OCI-LY3 (cell line): ENCODE results near the gene MED26.
A peak's percentile ranks its signal among the peaks of the same experiment; 100 is the strongest.
"Not testable (repeated sequence)": the region's sequence is repeated elsewhere in the genome, so short reads cannot be mapped to it uniquely, and the experiment has no call there.

Experiments used
- H2AFZ ChIP-seq: fragments of 200-600, 300-600 bp; shearing (Covaris generic); 2 replicates; pipeline ENCODE4 v1.6.0; 2014; ENCODE audit warnings: antibody characterized with exemption, low read depth, low read length
- H3K27ac ChIP-seq: fragments of 200-600, 300-600 bp; sonication (generic); 2 replicates; pipeline ENCODE4 v1.5.1; 2014; ENCODE audit warnings: mild to moderate bottlenecking, low read length, moderate library complexity, mixed read lengths
- H3K27me3 ChIP-seq: fragments of 200-600, 300-600 bp; sonication (generic); 2 replicates; pipeline ENCODE4 v1.6.1; 2014; ENCODE audit warnings: low read depth, low read length, mixed read lengths
- H3K36me3 ChIP-seq: fragments of 200-600, 300-600 bp; sonication (generic); replicated peaks from 2 replicates; pipeline ENCODE3; 2014; ENCODE audit warnings: low read depth, low read length, mixed read lengths
- H3K4me1 ChIP-seq: fragments of 300-600, 200-600 bp; sonication (generic); 2 replicates; pipeline ENCODE4 v1.6.1; 2014; ENCODE audit warnings: low read length, mixed read lengths
- H3K4me2 ChIP-seq: fragments of 200-600, 300-600 bp; sonication (generic); 2 replicates; pipeline ENCODE4 v1.6.1; 2014; ENCODE audit warnings: low read length, mixed read lengths
- H3K4me3 ChIP-seq: fragments of 300-600, 200-600 bp; sonication (generic); 2 replicates; pipeline ENCODE4 v1.5.1; 2014; ENCODE audit warnings: antibody characterized with exemption, mild to moderate bottlenecking, low read length, moderate library complexity
- H3K79me2 ChIP-seq: fragments of 300-600, 200-600 bp; shearing (Covaris generic); 2 replicates; pipeline ENCODE4 v1.6.1; 2014; ENCODE audit warnings: mild to moderate bottlenecking, low read length, mixed read lengths
- H3K9ac ChIP-seq: fragments of 300-600, 200-600 bp; shearing (Covaris generic); 2 replicates; pipeline ENCODE4 v1.6.0; 2014; ENCODE audit warnings: mild to moderate bottlenecking, low read length, moderate library complexity
- H3K9me3 ChIP-seq: fragments of 200-600, 300-600 bp; shearing (Covaris generic); 2 replicates; pipeline ENCODE4 v1.6.1; 2014; ENCODE audit warnings: low read length, mixed read lengths; ENCODE audit not compliant: insufficient read depth
- H4K20me1 ChIP-seq: fragments of 200-600, 300-600 bp; sonication (generic); 2 replicates; pipeline ENCODE4 v1.6.1; 2016; ENCODE audit warnings: low read length, mixed read lengths; ENCODE audit not compliant: insufficient read depth
- CTCF ChIP-seq: fragments of 200-600, 300-600 bp; sonication (generic); IDR thresholded peaks from 2 replicates; pipeline ENCODE4 v1.5.1; 2014; ENCODE audit warnings: antibody characterized with exemption, low read length, low read depth
- EZH2phosphoT487 ChIP-seq: fragments of 200-600 bp; shearing (Covaris generic); IDR thresholded peaks from 2 replicates; pipeline ENCODE4 v1.6.1; 2018; ENCODE audit warnings: antibody characterized with exemption, mixed run types, low read depth

Gene MED26

GRCh38 chr19:16554776-16555175, 73.2 kb downstream of the MED26 start:
- Histone ChIP-seq H3K4me2 (no peak overlapping the region), H3K9me3 (no peaks in the 10 kb centered on the region), H3K4me1 (no peaks in the 10 kb centered on the region), H3K9ac (no peak overlapping the region), H3K4me3 (no peak overlapping the region), H3K27me3 (no peaks in the 10 kb centered on the region), H3K27ac (no peak overlapping the region), H3K79me2 (no peaks in the 10 kb centered on the region), H2AFZ (no peak overlapping the region), H3K36me3 (peaks cover 41% of the 10 kb centered on the region), H4K20me1 (no peaks in the 10 kb centered on the region)
- no peak for TF ChIP-seq EZH2phosphoT487
- TF ChIP-seq CTCF: no peak

GRCh38 chr19:16551902-16552301, 76.1 kb downstream of the MED26 start:
- not testable (repeated sequence) for H3K9ac ChIP-seq, H3K79me2 ChIP-seq, H4K20me1 ChIP-seq, H3K27ac ChIP-seq, H3K4me1 ChIP-seq, H2AFZ ChIP-seq, H3K27me3 ChIP-seq, H3K9me3 ChIP-seq, H3K4me2 ChIP-seq, H3K4me3 ChIP-seq
- H3K36me3 ChIP-seq: peaks cover 33% of the 10 kb centered on the region

GRCh38 chr19:16548956-16549355, 79.0 kb downstream of the MED26 start:
- Histone ChIP-seq H3K79me2 (peaks cover 10% of the 10 kb centered on the region), H3K4me2 (no peak overlapping the region), H2AFZ (no peak overlapping the region), H4K20me1 (no peaks in the 10 kb centered on the region), H3K4me1 (peaks cover under 1% of the 10 kb centered on the region), H3K9me3 (no peaks in the 10 kb centered on the region), H3K9ac (no peak overlapping the region), H3K27me3 (no peaks in the 10 kb centered on the region), H3K27ac (no peak overlapping the region), H3K4me3 (no peak overlapping the region), H3K36me3 (peaks cover 19% of the 10 kb centered on the region)
- TF ChIP-seq EZH2phosphoT487 (no peak), CTCF (no peak)

GRCh38 chr19:16544473-16545231, 83.4 kb downstream of the MED26 start:
- peaks cover 14% of the 10 kb centered on the region for H3K36me3 ChIP-seq
- no peak overlapping the region for H3K4me2 ChIP-seq
- H3K27ac ChIP-seq: no peak overlapping the region
- H3K9ac ChIP-seq: no peak overlapping the region
- peaks cover 17% of the 10 kb centered on the region for H4K20me1 ChIP-seq
- TF ChIP-seq CTCF (no peak), EZH2phosphoT487 (no peak)
- no peaks in the 10 kb centered on the region for H3K27me3 ChIP-seq
- no peak overlapping the region for H2AFZ ChIP-seq
- H3K79me2 ChIP-seq: peaks cover 51% of the 10 kb centered on the region
- H3K9me3 ChIP-seq: no peaks in the 10 kb centered on the region
- peaks cover 16% of the 10 kb centered on the region for H3K4me1 ChIP-seq
- no peak overlapping the region for H3K4me3 ChIP-seq

GRCh38 chr19:16543734-16544133, 84.3 kb downstream of the MED26 start:
- not testable (repeated sequence) for H3K9me3 ChIP-seq, H2AFZ ChIP-seq, H3K27ac ChIP-seq, H3K27me3 ChIP-seq
- Histone ChIP-seq H4K20me1 (peaks cover 19% of the 10 kb centered on the region), H3K79me2 (peaks cover 61% of the 10 kb centered on the region), H3K9ac (peak overlapping the region; percentile 84; the same call in 1 of the 2 replicates), H3K36me3 (peaks cover 22% of the 10 kb centered on the region), H3K4me3 (peak overlapping the region; percentile 96), H3K4me2 (peak overlapping the region; percentile 95), H3K4me1 (peaks cover 16% of the 10 kb centered on the region)
